Breast epithelium (tissue), 4 donors: ENCODE data around the gene OR2AG1. TPM values are rescaled to one million over a fixed set of nuclear protein-coding genes. Genes with fewer than 3 reads are reported as not detected.
A peak's percentile ranks its signal among the peaks of the same experiment; 100 is the strongest.

Experiments used
- DNase-seq, 2 donors: peaks; one replicate each; pipeline ENCODE4 v3.0.0-alpha.2; 2019; ENCODE audit warnings: low spot score in 2 of 2
- H3K27ac ChIP-seq, 2 donors: fragments of 200-600 bp; sonication (generic) in 1 of 2; one replicate each; pipeline ENCODE4 v1.5.1; 2016 to 2019; ENCODE audit warnings: mild to moderate bottlenecking in 1 of 2
- H3K27me3 ChIP-seq, 2 donors: fragments of 200-600 bp; sonication (generic) in 1 of 2; one replicate each; pipeline versions ENCODE4 v1.5.1 to v1.6.0; 2017 to 2019; ENCODE audit warnings: control low read depth in 1 of 2, mild to moderate bottlenecking in 1 of 2
- H3K36me3 ChIP-seq: fragments of 200-600 bp; one replicate; pipeline ENCODE4 v1.5.1; 2019
- H3K4me1 ChIP-seq, 2 donors: fragments of 200-600 bp; sonication (generic); one replicate each; pipeline ENCODE4 v1.5.1; 2016 to 2019; ENCODE audit warnings: control low read depth in 1 of 2
- H3K4me3 ChIP-seq, 3 donors: fragments of 200-600 bp; sonication (generic); 1 replicate in 2 of 3; 2 replicates in 1 of 3; pipeline ENCODE4 v1.5.1; 2016 to 2019; ENCODE audit warnings: mild to moderate bottlenecking in 3 of 3, moderate library complexity in 2 of 3
- H3K9me3 ChIP-seq, 2 donors: fragments of 200-600 bp; sonication (generic) in 1 of 2; one replicate each; pipeline ENCODE4 v1.5.1; 2016 to 2019; ENCODE audit warnings: control low read depth in 1 of 2
- CTCF ChIP-seq, 3 donors: fragments of 450-650 bp; IDR thresholded peaks; one replicate each; pipeline ENCODE4 v1.5.1; 2016 to 2017; ENCODE audit warnings: antibody characterized with exemption in 3 of 3, mild to moderate bottlenecking in 3 of 3, moderate library complexity in 3 of 3
- POLR2A ChIP-seq: fragments of 450-650 bp; IDR thresholded peaks from one replicate; pipeline ENCODE4 v1.6.1; 2016; ENCODE audit warnings: antibody characterized with exemption, mild to moderate bottlenecking, moderate library complexity
- POLR2AphosphoS5 ChIP-seq, 3 donors: sonication (generic); formaldehyde crosslinking; IDR thresholded peaks; one replicate each; pipeline ENCODE4 v1.6.1; 2017; ENCODE audit warnings: antibody characterized with exemption in 3 of 3
- intact Hi-C: fragments of 100-400 bp; cut with DNase I; formaldehyde crosslinking; loops from one replicate; pipeline ENCODE4 v1.15.1; 2023; ENCODE audit warnings: low total_unique reads
- total RNA-seq, 3 donors: library from RNA; depleted of rRNA; stranded (reverse); fragments of >200 nt; gene quantifications; one replicate each; pipeline ENCODE4 v1.1.0, GENCODE V29; 2016

The OR2AG1 gene
- total RNA-seq, 3 donors from 2014 or later: not detected

GRCh38 chr11:6745465-6746015 is 37.3 kb upstream of the OR2AG1 start:
- no peaks in the 10 kb centered on the region for H3K36me3 ChIP-seq
- no peak for DNase-seq
- TF ChIP-seq POLR2A (no peak), POLR2AphosphoS5 (IDR thresholded peaks at IDR 0.05) (no peak), CTCF (IDR thresholded peaks at IDR 0.05) (no peak)
- H3K27ac ChIP-seq: no peak overlapping the region
- peak overlapping the region in 2 of 3 donors; percentile 10 to 29 for H3K4me3 ChIP-seq
- intact Hi-C loops: no loop called here
- H3K4me1 ChIP-seq: no peaks in the 10 kb centered on the region
- H3K9me3 ChIP-seq: no peaks in the 10 kb centered on the region
- H3K27me3 ChIP-seq: no peaks in the 10 kb centered on the region

- no peaks in the 10 kb centered on the region for H3K27me3 ChIP-seq
- TF ChIP-seq CTCF (IDR thresholded peaks at IDR 0.05) (no peak), POLR2AphosphoS5 (IDR thresholded peaks at IDR 0.05) (no peak), POLR2A (no peak)
- peak overlapping the region; percentile 40 to 52 for H3K27ac ChIP-seq
- H3K4me1 ChIP-seq: no peaks in the 10 kb centered on the region
- no peaks in the 10 kb centered on the region for H3K36me3 ChIP-seq
- intact Hi-C loops: no loop called here
- H3K9me3 ChIP-seq: no peaks in the 10 kb centered on the region
- peak overlapping the region; percentile 10 to 49 (median 29) for H3K4me3 ChIP-seq
- no peak for DNase-seq
Measured at GRCh38 chr11:6746086-6746618, 36.7 kb upstream of the OR2AG1 start.

- no peaks in the 10 kb centered on the region for H3K36me3 ChIP-seq
- H3K27me3 ChIP-seq: no peaks in the 10 kb centered on the region
- peak overlapping the region; percentile 10 to 49 (median 29) for H3K4me3 ChIP-seq
- no peaks in the 10 kb centered on the region for H3K9me3 ChIP-seq
- no peaks in the 10 kb centered on the region for H3K4me1 ChIP-seq
- TF ChIP-seq CTCF (IDR thresholded peaks at IDR 0.05) (no peak), POLR2A (no peak), POLR2AphosphoS5 (IDR thresholded peaks at IDR 0.05) (no peak)
- H3K27ac ChIP-seq: peak overlapping the region; percentile 40 to 52
- intact Hi-C loops: no loop called here
- no peak for DNase-seq
Measured at GRCh38 chr11:6746626-6747025, 36.2 kb upstream of the OR2AG1 start.

- TF ChIP-seq CTCF (IDR thresholded peaks at IDR 0.05): no peak
- TF ChIP-seq POLR2A: no peak
- no peak for TF ChIP-seq POLR2AphosphoS5 (IDR thresholded peaks at IDR 0.05)
- Histone ChIP-seq H3K4me3 (no peak overlapping the region), H3K4me1 (no peaks in the 10 kb centered on the region), H3K27me3 (no peaks in the 10 kb centered on the region), H3K9me3 (no peaks in the 10 kb centered on the region), H3K27ac (no peak overlapping the region), H3K36me3 (no peaks in the 10 kb centered on the region)
- intact Hi-C loops: no loop called here
- DNase-seq: no peak
Measured at GRCh38 chr11:6747097-6747668, 35.6 kb upstream of the OR2AG1 start.

GRCh38 chr11:6755303-6755952 is 27.4 kb upstream of the OR2AG1 start:
- H3K4me1 ChIP-seq: no peaks in the 10 kb centered on the region
- DNase-seq: no peak
- TF ChIP-seq POLR2A (no peak), POLR2AphosphoS5 (IDR thresholded peaks at IDR 0.05) (no peak), CTCF (IDR thresholded peaks at IDR 0.05) (peak; percentile 40 to 62 (median 48))
- no peak overlapping the region for H3K4me3 ChIP-seq
- intact Hi-C loops: no loop called here
- no peaks in the 10 kb centered on the region for H3K36me3 ChIP-seq
- H3K27me3 ChIP-seq: no peaks in the 10 kb centered on the region
- no peak overlapping the region for H3K27ac ChIP-seq
- H3K9me3 ChIP-seq: no peaks in the 10 kb centered on the region
